ENCODE results near the gene ZNF136.

Gene ZNF136

GRCh38 chr19:12162882-12163806 is at the start of gene ZNF136:
ZNF136 (plus strand) TSS chr19:12163096; CDS start chr19:12163204, 108 bp downstream.
- DNase-seq, result peak; percentile 98

GRCh38 chr19:12113121-12113520 is 49.8 kb upstream of the ZNF136 start:
- no peak for DNase-seq

GRCh38 chr19:12117201-12117970 is 45.5 kb upstream of the ZNF136 start:
- no peak for DNase-seq

- peak; percentile 35 for DNase-seq
Measured at GRCh38 chr19:12126707-12127106, 36.2 kb upstream of the ZNF136 start.

GRCh38 chr19:12133069-12133468 is 29.8 kb upstream of the ZNF136 start:
- no peak for DNase-seq

GRCh38 chr19:12137221-12137940 is 25.5 kb upstream of the ZNF136 start:
- DNase-seq, result peak; percentile 48

GRCh38 chr19:12139269-12139668 is 23.6 kb upstream of the ZNF136 start:
- DNase-seq, result peak; percentile 43

GRCh38 chr19:12139885-12140544 is 22.9 kb upstream of the ZNF136 start, which contains the start of gene ZNF20:
ZNF20 (minus strand) TSS chr19:12140350; CDS start chr19:12140182, 168 bp downstream.
- DNase-seq, result peak; percentile 98

GRCh38 chr19:12140545-12141404 is 22.1 kb upstream of the ZNF136 start:
- peak; percentile 94 for DNase-seq

- no peak for DNase-seq
Measured at GRCh38 chr19:12141405-12141736, 21.5 kb upstream of the ZNF136 start.

- no peak for DNase-seq
Measured at GRCh38 chr19:12145348-12145747, 17.5 kb upstream of the ZNF136 start.

GRCh38 chr19:12155324-12155860 is 7.5 kb upstream of the ZNF136 start:
- peak; percentile 46 for DNase-seq

GRCh38 chr19:12156223-12157058 is 6.5 kb upstream of the ZNF136 start, which contains the start of gene ZNF625:
ZNF625 (minus strand) TSS chr19:12156734; CDS start chr19:12156558, 176 bp downstream.
- peak; percentile 90 for DNase-seq

GRCh38 chr19:12159773-12160414 is 3.0 kb upstream of the ZNF136 start:
- DNase-seq, result no peak

GRCh38 chr19:12162513-12162881 is 399 bp upstream of the ZNF136 start:
- no peak for DNase-seq

GRCh38 chr19:12163826-12164225 is 930 bp downstream of the ZNF136 start:
- peak; percentile 19 for DNase-seq

- DNase-seq, result no peak
Measured at GRCh38 chr19:12166626-12167025, 3.7 kb downstream of the ZNF136 start.

- DNase-seq, result no peak
Measured at GRCh38 chr19:12180377-12180776, 17.5 kb downstream of the ZNF136 start.

GRCh38 chr19:12187625-12188024 is 24.7 kb downstream of the ZNF136 start:
- peak; percentile 9 for DNase-seq

All from hematopoietic multipotent progenitor cell treated with erythropoietin and hydrocortisone succinate and interleukin-3 and kit ligand, for 6 days (in vitro differentiated cells).